ENCODE results near the gene CABLES1. TPM values are rescaled to one million over a fixed set of nuclear protein-coding genes. Genes with fewer than 3 reads are reported as not detected.

Gene CABLES1
- polyA plus RNA-seq, 1 of the 3 experiments (the other 2 are of a cell fraction) = 2.2 TPM

GRCh38 chr18:23259701-23260681 lies 124.7 kb downstream of the CABLES1 start (continued):
- TF ChIP-seq REST (IDR thresholded peaks at IDR 0.05; ENCODE audit: low read depth, low read length) (no peak), MEF2A (IDR thresholded peaks at IDR 0.05; ENCODE audit: borderline replicate concordance, low read depth) (no peak), CHD2 (IDR thresholded peaks at IDR 0.05; ENCODE audit: low read length, partially characterized antibody) (peak; percentile 15), USF2 (IDR thresholded peaks at IDR 0.05; ENCODE audit: borderline replicate concordance, low read depth, low read length) (peak; percentile 38; the same call in 1 of the 2 replicates), RCOR1 (IDR thresholded peaks at IDR 0.05; ENCODE audit: low read length) (peak; percentile 92), EZH2phosphoT487 (IDR thresholded peaks at IDR 0.05; ENCODE audit: borderline replicate concordance, low read depth) (no peak), MAX (IDR thresholded peaks at IDR 0.05; ENCODE audit: low read depth) (peak; percentile 90), CTCF (IDR thresholded peaks at IDR 0.05) (no peak), POLR2AphosphoS5 (IDR thresholded peaks at IDR 0.05; ENCODE audit: low read depth, low read length) (no peak), TAF1 (IDR thresholded peaks at IDR 0.05; ENCODE audit: borderline replicate concordance, low read depth, low read length) (no peak), RFX5 (IDR thresholded peaks at IDR 0.05; ENCODE audit: low read length) (no peak), FOXM1 (IDR thresholded peaks at IDR 0.05; ENCODE audit: low read depth) (no peak), SIN3A (IDR thresholded peaks at IDR 0.05; ENCODE audit: borderline replicate concordance, low read depth, low read length) (no peak), TEAD4 (IDR thresholded peaks at IDR 0.05; ENCODE audit: borderline replicate concordance, insufficient read depth) (no peak), FOSL2 (IDR thresholded peaks at IDR 0.05; ENCODE audit: borderline replicate concordance, low read depth) (no peak), JUND (IDR thresholded peaks at IDR 0.05) (no peak), FOXJ3 (CRISPR knock-in tag; IDR thresholded peaks at IDR 0.05) (peak; percentile 55; the same call in 1 of the 2 replicates), EP300 (IDR thresholded peaks at IDR 0.05; ENCODE audit: borderline replicate concordance in 1 of 2, low read depth in 1 of 2, low read length in 1 of 2) (peak in 1 of 2 experiments; percentile 70; a peak in 2 of 4 replicates), MXI1 (IDR thresholded peaks at IDR 0.05; ENCODE audit: low read depth, low read length) (peak; percentile 72; the same call in 1 of the 2 replicates)
